Activated naive CD4-positive, alpha-beta T cell treated with Interleukin-2 at 50 U/mL for 16 hours (primary cell): ENCODE results near the gene SLC16A4.

ENCODE experiments used
- DNase-seq: peaks from one replicate; pipeline ENCODE4 v3.0.0-alpha.2; 2020

The SLC16A4 gene

GRCh38 chr1:110355321-110355720 lies 35.5 kb downstream of the SLC16A4 start:
- DNase-seq: no peak

- no peak for DNase-seq
These were observed 40.5 kb downstream of the SLC16A4 start for GRCh38 chr1:110350360-110350759.

- no peak for DNase-seq
These were observed 42.1 kb downstream of the SLC16A4 start for GRCh38 chr1:110348771-110349170.

GRCh38 chr1:110348050-110348449 lies 42.8 kb downstream of the SLC16A4 start:
- no peak for DNase-seq

GRCh38 chr1:110347182-110347893 lies 43.5 kb downstream of the SLC16A4 start:
- DNase-seq: no peak

- DNase-seq: no peak
These were observed 44.1 kb downstream of the SLC16A4 start for GRCh38 chr1:110346690-110347089.

- no peak for DNase-seq
These were observed 45.3 kb downstream of the SLC16A4 start for GRCh38 chr1:110345480-110345879.

GRCh38 chr1:110344152-110344551 lies 46.7 kb downstream of the SLC16A4 start:
- no peak for DNase-seq

- no peak for DNase-seq
These were observed 47.6 kb downstream of the SLC16A4 start for GRCh38 chr1:110343249-110343648.

- no peak for DNase-seq
These were observed 48.9 kb downstream of the SLC16A4 start for GRCh38 chr1:110341872-110342331.

- no peak for DNase-seq
These were observed 49.5 kb downstream of the SLC16A4 start for GRCh38 chr1:110341146-110341871.

GRCh38 chr1:110340207-110340468 lies 50.7 kb downstream of the SLC16A4 start:
- no peak for DNase-seq

GRCh38 chr1:110339407-110340206 lies 51.2 kb downstream of the SLC16A4 start:
- DNase-seq: peak; percentile 64

- DNase-seq: peak; percentile 96
These were observed 51.9 kb downstream of the SLC16A4 start, which contains the start of gene RBM15 for GRCh38 chr1:110338886-110339406. Gene RBM15 (plus strand): TSS chr1:110339377. CDS start chr1:110339406, 29 bp downstream.

- peak; percentile 93 for DNase-seq
These were observed 52.4 kb downstream of the SLC16A4 start for GRCh38 chr1:110338309-110338885.

GRCh38 chr1:110337704-110338308 lies 53.0 kb downstream of the SLC16A4 start:
- DNase-seq: peak; percentile 36

GRCh38 chr1:110336300-110337039 lies 54.4 kb downstream of the SLC16A4 start:
- DNase-seq: no peak

- no peak for DNase-seq
These were observed 55.6 kb downstream of the SLC16A4 start for GRCh38 chr1:110335265-110335664.

- no peak for DNase-seq
These were observed 62.1 kb downstream of the SLC16A4 start for GRCh38 chr1:110328700-110329099.

GRCh38 chr1:110328274-110328673 lies 62.6 kb downstream of the SLC16A4 start:
- DNase-seq: no peak

GRCh38 chr1:110326826-110327225 lies 64.0 kb downstream of the SLC16A4 start:
- no peak for DNase-seq

GRCh38 chr1:110324667-110325066 lies 66.2 kb downstream of the SLC16A4 start:
- DNase-seq: no peak
